GM12878 (cell line): Measurements from ENCODE around the gene BSX. TPM values are rescaled to one million over a fixed set of nuclear protein-coding genes. Genes with fewer than 3 reads are reported as not detected.

Experiments
- ATAC-seq: fragments of 200-7000 bp; cut with Tn5 transposase; 3 replicates; pipeline ENCODE4 v1.9.1; 2020; ENCODE audit warnings: mild to moderate bottlenecking, moderate library complexity
- BruUV-seq: library from RNA; stranded (reverse); fragments of 400-500 nt; replicated peaks from 2 replicates; lab custom pipeline; 2021; lab: Mats Ljungman, UMichigan
- CTCF ChIA-PET: fragments of 300-600 bp; sonication (Branson Sonifier 250); formaldehyde crosslinking; extraction: SDS; loops from one replicate; lab custom pipeline; 2021; ENCODE audit warnings: inconsistent platforms; lab: Yijun Ruan, JAX
- POLR2A ChIA-PET: fragments of 350-600 bp; formaldehyde crosslinking; extraction: SDS; loops from one replicate; lab custom pipeline; 2021; ENCODE audit warnings: inconsistent platforms; lab: Charles Lee
- RAD21 ChIA-PET: fragments of 300-600 bp; sonication (Branson Sonifier 250); formaldehyde crosslinking; loops from one replicate; lab custom pipeline; 2023; ENCODE audit warnings: antibody characterized with exemption; ENCODE audit not compliant: unreplicated experiment; lab: Charles Lee
- SMC1A ChIA-PET: fragments of 300-600 bp; sonication (Branson Sonifier 250); formaldehyde crosslinking; loops from one replicate; lab custom pipeline; 2023; ENCODE audit not compliant: unreplicated experiment, uncharacterized antibody; lab: Charles Lee
- DNase-seq: peaks from one replicate; pipeline ENCODE4 v3.0.0-alpha.2; 2011; ENCODE audit warnings: low read depth, low spot score
- FAIRE-seq: peaks from 3 replicates; lab custom pipeline; 2011; peaks lifted over from hg19 to GRCh38; lab: Jason Lieb, UNC
- H2AFZ ChIP-seq: 2 replicates; pipeline ENCODE4 v1.6.0; 2011; ENCODE audit warnings: low read depth, low read length, control low read depth; ENCODE audit not compliant: control insufficient read depth
- H3K27ac ChIP-seq: 2 replicates; pipeline ENCODE4 v1.5.1; 2011; ENCODE audit warnings: control low read depth; ENCODE audit not compliant: control insufficient read depth, insufficient read depth
- H3K27me3 ChIP-seq, 2 experiments: replicated peaks in 1 of 2; 2 replicates each; pipeline versions ENCODE4 v1.6.0 to v1.6.1; 2011; ENCODE audit warnings: low read length in 1 of 2; ENCODE audit not compliant: control insufficient read depth in 2 of 2, insufficient read depth in 2 of 2
- H3K36me3 ChIP-seq, 2 experiments: 2 replicates each; pipeline ENCODE4 v1.5.1; 2011; ENCODE audit warnings: low read length in 1 of 2; ENCODE audit not compliant: control insufficient read depth in 2 of 2, insufficient read depth in 2 of 2
- H3K4me1 ChIP-seq: 2 replicates; pipeline ENCODE4 v1.6.1; 2011; ENCODE audit warnings: mild to moderate bottlenecking, low read length, moderate library complexity, mixed read lengths; ENCODE audit not compliant: control insufficient read depth, insufficient read depth
- H3K4me2 ChIP-seq: 2 replicates; pipeline ENCODE4 v1.6.0; 2011; ENCODE audit warnings: control low read depth; ENCODE audit not compliant: control insufficient read depth, insufficient read depth
- H3K4me3 ChIP-seq: fragments of 200-600 bp; sonication (generic); 2 replicates; pipeline ENCODE4 v1.5.1; 2016
- H3K79me2 ChIP-seq: 2 replicates; pipeline ENCODE4 v1.6.0; 2011; ENCODE audit warnings: low read length; ENCODE audit not compliant: control insufficient read depth, insufficient read depth
- H3K9ac ChIP-seq: 2 replicates; pipeline ENCODE4 v1.8.0; 2011; ENCODE audit warnings: low read length, control low read depth, mixed read lengths; ENCODE audit not compliant: control insufficient read depth, insufficient read depth
- H3K9me3 ChIP-seq: replicated peaks from 3 replicates; pipeline ENCODE4 v1.5.1; 2011; ENCODE audit warnings: mild to moderate bottlenecking, low read length; ENCODE audit not compliant: control insufficient read depth, insufficient read depth
- H4K20me1 ChIP-seq: 2 replicates; pipeline ENCODE4 v1.6.0; 2011; ENCODE audit not compliant: control insufficient read depth, insufficient read depth
- BMI1 ChIP-seq: fragments of 450-650 bp; IDR thresholded peaks from 2 replicates; pipeline ENCODE4 v1.6.1; 2016; ENCODE audit warnings: mild to moderate bottlenecking, moderate library complexity, borderline replicate concordance
- CBX5 ChIP-seq: sonication (generic); IDR thresholded peaks from 2 replicates; pipeline ENCODE4 v1.6.1; 2016; ENCODE audit warnings: low read depth, moderate library complexity, mild to moderate bottlenecking, inconsistent platforms
- CREB1 ChIP-seq: IDR thresholded peaks from 2 replicates; pipeline ENCODE4 v1.6.1; 2012; ENCODE audit warnings: low read depth, mild to moderate bottlenecking, inconsistent platforms
- RBBP5 ChIP-seq: fragments of 200-600 bp; sonication (generic); conservative IDR thresholded peaks from 2 replicates; pipeline ENCODE4 v1.6.1; 2016
- SREBF2 ChIP-seq: IDR thresholded peaks from 2 replicates; pipeline ENCODE4 v1.6.1; 2012; ENCODE audit warnings: mild to moderate bottlenecking, low read length
- SUPT20H ChIP-seq: IDR thresholded peaks from 2 replicates; pipeline ENCODE4 v1.6.1; 2011; ENCODE audit warnings: low read depth, mild to moderate bottlenecking, low read length, moderate library complexity, borderline replicate concordance; ENCODE audit not compliant: control insufficient read depth
- ZZZ3 ChIP-seq: IDR thresholded peaks from 2 replicates; pipeline ENCODE4 v1.6.1; 2011; ENCODE audit warnings: low read depth; ENCODE audit not compliant: control insufficient read depth, insufficient read length
- WGBS: methylation state at CpG from one replicate; pipeline ENCODE4 v1.1.6; 2016; ENCODE audit warnings: low lambda C conversion rate; ENCODE audit not compliant: insufficient replicate concordance, insufficient coverage; ENCODE audit errors: missing lambda C conversion rate; 5-methylcytosine and 5-hydroxymethylcytosine counted together
- in situ Hi-C: fragments of 300-500 bp; cut with MboI; formaldehyde crosslinking; loops from 9 replicates; pipeline ENCODE4 v1.14.3; 2018; ENCODE audit warnings: mixed read lengths
- intact Hi-C: fragments of 100-400 bp; cut with micrococcal nuclease; formaldehyde crosslinking; loops from one replicate; pipeline ENCODE4 v1.14.2; 2022; ENCODE audit not compliant: unreplicated experiment
- polyA plus RNA-seq, 11 experiments: library from polyadenylated mRNA; depleted of rRNA in 4 of 11; unstranded in 6 of 11; stranded (reverse) in 5 of 11; fragments of >200 nt; fragmentation: Nextera tagmentation in 4 of 11; fragmentation: Illumina TruSeq in 1 of 11; extraction: Ambion mirVana in 4 of 11; extraction: Trizol in 1 of 11; gene quantifications; 1 replicate in 1 of 11; 2 replicates in 10 of 11; pipeline versions ENCODE4 v1.2.1 to v1.2.3, GENCODE V29; 2011 to 2016; ENCODE audit warnings: inconsistent platforms in 2 of 11, missing spikeins in 2 of 11, low read depth in 1 of 11
- total RNA-seq, 4 experiments: library from RNA; depleted of rRNA in 3 of 4; stranded (reverse); fragments of >200 nt in 3 of 4; fragmentation: Illumina TruSeq in 1 of 4; extraction: Trizol in 1 of 4; gene quantifications; 2 replicates each; pipeline versions ENCODE4 v1.2.1 to v1.2.3, GENCODE V29; 2013 to 2021
- TF ChIP-seq, protein P1 (sequence below): fragments of 450-650 bp; IDR thresholded peaks from 2 replicates; pipeline ENCODE4 v1.6.1; 2017; ENCODE audit warnings: mild to moderate bottlenecking, low read depth, inconsistent platforms; ENCODE audit not compliant: poor library complexity, severe bottlenecking

The BSX gene
- total and polyA plus RNA-seq, 10 of the 15 experiments (the other 5 are each of a cell fraction or from before 2014, with no cell fraction given): not detected

DNA sequence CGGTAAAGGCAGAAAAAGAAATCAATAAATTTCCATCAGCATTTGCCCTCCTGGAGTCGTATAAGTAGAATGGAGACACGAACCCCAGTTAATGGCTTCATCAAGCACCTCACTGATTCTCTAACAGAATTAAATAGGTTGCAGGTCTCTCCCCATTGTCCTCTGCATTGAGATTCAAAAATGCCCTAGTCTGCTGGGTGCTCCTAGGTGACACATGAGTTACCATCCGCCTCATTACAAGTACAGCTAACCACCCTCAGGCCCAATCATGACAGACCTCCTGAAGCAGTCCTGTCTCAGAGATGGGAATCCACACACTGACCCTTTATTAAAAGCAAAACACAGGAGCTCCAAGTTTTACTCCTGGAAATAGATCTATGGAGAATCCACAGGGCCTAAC lies 48.9 kb upstream of the BSX start:
- H3K4me3 ChIP-seq: no peak overlapping the region
- ChIA-PET RAD21 (no interaction called here), POLR2A (interaction anchor here (1.5 kb wide), 1 partner anchor 177 kb away, joined by 4 read pairs; no protein-coding TSS in a partner anchor), CTCF (interaction anchor here (0.8 to 6.8 kb wide), 7 partner anchors 10 to 248 kb away, joined by 3 to 55 read pairs (median 3); no protein-coding TSS in a partner anchor), SMC1A (interaction anchor here (0.7 to 2.0 kb wide), 5 partner anchors 10 to 166 kb away, joined by 3 to 6 read pairs (median 4); no protein-coding TSS in a partner anchor)
- no peaks in the 10 kb centered on the region for H3K4me1 ChIP-seq
- H3K4me2 ChIP-seq: no peak overlapping the region
- no peaks in the 10 kb centered on the region for H3K36me3 ChIP-seq
- BruUV-seq: no TSS peak
- H2AFZ ChIP-seq: no peak overlapping the region
- in situ Hi-C loops: no loop called here
- FAIRE-seq (no peak), DNase-seq (no peak), ATAC-seq (no peak)
- TF ChIP-seq CBX5: no peak
- TF ChIP-seq ZZZ3: no peak
- no peak for TF ChIP-seq RBBP5
- no peak for TF ChIP-seq CREB1
- no peak for TF ChIP-seq SREBF2
- TF ChIP-seq SUPT20H: no peak
- TF ChIP-seq, protein P1, sequence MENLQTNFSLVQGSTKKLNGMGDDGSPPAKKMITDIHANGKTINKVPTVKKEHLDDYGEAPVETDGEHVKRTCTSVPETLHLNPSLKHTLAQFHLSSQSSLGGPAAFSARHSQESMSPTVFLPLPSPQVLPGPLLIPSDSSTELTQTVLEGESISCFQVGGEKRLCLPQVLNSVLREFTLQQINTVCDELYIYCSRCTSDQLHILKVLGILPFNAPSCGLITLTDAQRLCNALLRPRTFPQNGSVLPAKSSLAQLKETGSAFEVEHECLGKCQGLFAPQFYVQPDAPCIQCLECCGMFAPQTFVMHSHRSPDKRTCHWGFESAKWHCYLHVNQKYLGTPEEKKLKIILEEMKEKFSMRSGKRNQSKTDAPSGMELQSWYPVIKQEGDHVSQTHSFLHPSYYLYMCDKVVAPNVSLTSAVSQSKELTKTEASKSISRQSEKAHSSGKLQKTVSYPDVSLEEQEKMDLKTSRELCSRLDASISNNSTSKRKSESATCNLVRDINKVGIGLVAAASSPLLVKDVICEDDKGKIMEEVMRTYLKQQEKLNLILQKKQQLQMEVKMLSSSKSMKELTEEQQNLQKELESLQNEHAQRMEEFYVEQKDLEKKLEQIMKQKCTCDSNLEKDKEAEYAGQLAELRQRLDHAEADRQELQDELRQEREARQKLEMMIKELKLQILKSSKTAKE: no peak
- TF ChIP-seq BMI1: no peak
- no peak overlapping the region for H3K27ac ChIP-seq
- H3K27me3 ChIP-seq: no peaks in the 10 kb centered on the region
- WGBS: 26% methylated on average over 4 of the region's 4 CpGs
- no peaks in the 10 kb centered on the region for H3K79me2 ChIP-seq
- no peaks in the 10 kb centered on the region for H3K9me3 ChIP-seq
- H4K20me1 ChIP-seq: no peaks in the 10 kb centered on the region
- H3K9ac ChIP-seq: no peak overlapping the region
- intact Hi-C loops: no loop called here
